SK-N-SH (cell line): ENCODE results near the gene ISG20. TPM values are rescaled to one million over a fixed set of nuclear protein-coding genes. Genes with fewer than 3 reads are reported as not detected.

Source experiments
- CTCF ChIA-PET: fragments of 300-600, 350-600 bp; formaldehyde crosslinking; extraction: SDS; loops from one replicate; lab custom pipeline; 2021; lab: Yijun Ruan, JAX
- POLR2A ChIA-PET: fragments of 350-600 bp; sonication (Branson Sonifier 250); formaldehyde crosslinking; extraction: SDS; loops from one replicate; lab custom pipeline; 2020; ENCODE audit warnings: antibody characterized with exemption, inconsistent platforms; lab: Yijun Ruan, JAX
- DNase-seq: peaks from one replicate; pipeline ENCODE4 v3.0.0; 2012
- H2AFZ ChIP-seq: fragments of 200-600 bp; sonication (generic); 2 replicates; pipeline ENCODE4 v1.8.1; 2016; ENCODE audit warnings: antibody characterized with exemption, mild to moderate bottlenecking, low read depth
- H3F3A ChIP-seq: fragments of 200-600 bp; sonication (generic); replicated peaks from 2 replicates; pipeline ENCODE3; 2016; ENCODE audit warnings: antibody characterized with exemption, mild to moderate bottlenecking; ENCODE audit not compliant: insufficient read depth
- H3K27ac ChIP-seq, 2 experiments: fragments of 200-500 bp in 1 of 2; fragments of 200-600 bp in 1 of 2; sonication (Bioruptor generic) in 1 of 2; sonication (generic), shearing (Covaris generic) in 1 of 2; 2 replicates each; pipeline versions ENCODE4 v1.5.1 to v1.6.1; 2014 to 2016; ENCODE audit warnings: low read depth in 2 of 2, inconsistent platforms in 1 of 2, low read length in 1 of 2, mild to moderate bottlenecking in 1 of 2, mixed read lengths in 1 of 2
- H3K27me3 ChIP-seq: fragments of 200-600 bp; sonication (generic), shearing (Covaris generic); 2 replicates; pipeline ENCODE4 v1.6.1; 2016; ENCODE audit warnings: mixed run types; ENCODE audit not compliant: insufficient read depth
- H3K36me3 ChIP-seq, 2 experiments: fragments of 200-500 bp in 1 of 2; fragments of 200-600 bp in 1 of 2; sonication (Bioruptor generic) in 1 of 2; sonication (generic) in 1 of 2; replicated peaks in 1 of 2; 2 replicates each; pipeline versions ENCODE3 to v1.5.1; 2014 to 2016; ENCODE audit warnings: low read length in 1 of 2, mild to moderate bottlenecking in 1 of 2; ENCODE audit not compliant: insufficient read depth in 2 of 2, control insufficient read depth in 1 of 2
- H3K4me1 ChIP-seq, 2 experiments: fragments of 200-500 bp in 1 of 2; fragments of 200-600 bp in 1 of 2; sonication (Bioruptor generic) in 1 of 2; sonication (generic), shearing (Covaris generic) in 1 of 2; 2 replicates each; pipeline versions ENCODE4 v1.5.1 to v1.6.1; 2014 to 2016; ENCODE audit warnings: low read depth in 1 of 2, low read length in 1 of 2, mixed run types in 1 of 2; ENCODE audit not compliant: insufficient read depth in 2 of 2, control insufficient read depth in 1 of 2
- H3K4me2 ChIP-seq: fragments of 200-600 bp; sonication (generic), shearing (Covaris generic); 2 replicates; pipeline ENCODE4 v1.6.1; 2017; ENCODE audit warnings: mixed run types
- H3K4me3 ChIP-seq, 2 experiments: fragments of 200-500 bp in 1 of 2; fragments of 200-600 bp in 1 of 2; sonication (Bioruptor generic) in 1 of 2; sonication (generic), shearing (Covaris generic) in 1 of 2; 2 replicates each; pipeline versions ENCODE4 v1.5.1 to v1.8.1; 2014 to 2016; ENCODE audit warnings: low read depth in 2 of 2, inconsistent platforms in 1 of 2, low read length in 1 of 2, mild to moderate bottlenecking in 1 of 2, mixed read lengths in 1 of 2, moderate library complexity in 1 of 2
- H3K79me2 ChIP-seq: fragments of 200-600 bp; sonication (generic); 2 replicates; pipeline ENCODE4 v1.8.1; 2017; ENCODE audit warnings: mild to moderate bottlenecking; ENCODE audit not compliant: insufficient read depth
- H3K9ac ChIP-seq: fragments of 200-600 bp; sonication (generic); 2 replicates; pipeline ENCODE4 v1.6.1; 2017; ENCODE audit warnings: mixed run types
- H3K9me2 ChIP-seq: fragments of 200-600 bp; sonication (generic); 2 replicates; pipeline ENCODE4 v1.6.1; 2017; ENCODE audit warnings: mixed run types
- H3K9me3 ChIP-seq: fragments of 200-600 bp; sonication (generic); 2 replicates; pipeline ENCODE4 v1.6.1; 2017; ENCODE audit warnings: mixed run types, mild to moderate bottlenecking, moderate library complexity
- H4K20me1 ChIP-seq: fragments of 200-600 bp; sonication (generic); 2 replicates; pipeline ENCODE4 v1.6.1; 2017; ENCODE audit warnings: mild to moderate bottlenecking, mixed run types; ENCODE audit not compliant: insufficient read depth
- EZH2phosphoT487 ChIP-seq: fragments of 200-600 bp; sonication (generic); IDR thresholded peaks from 2 replicates; pipeline ENCODE4 v1.6.1; 2017; ENCODE audit warnings: low read depth, mixed run types, mild to moderate bottlenecking, antibody characterized with exemption, moderate library complexity, borderline replicate concordance
- FOXJ3 ChIP-seq: sonication (generic); formaldehyde crosslinking; IDR thresholded peaks from 2 replicates; pipeline ENCODE4 v1.5.1; 2020; ENCODE audit warnings: mild to moderate bottlenecking, missing genetic modification reagents
- GABPA ChIP-seq: IDR thresholded peaks from 2 replicates; pipeline ENCODE4 v1.4.0; 2012; ENCODE audit warnings: low read depth, mild to moderate bottlenecking
- GATA2 ChIP-seq: sonication (generic); formaldehyde crosslinking; IDR thresholded peaks from 2 replicates; pipeline ENCODE4 v1.5.0; 2020; ENCODE audit warnings: mild to moderate bottlenecking, missing genetic modification reagents
- JUND ChIP-seq: IDR thresholded peaks from 2 replicates; pipeline ENCODE4 v1.4.0; 2012
- MXI1 ChIP-seq: IDR thresholded peaks from 2 replicates; pipeline ENCODE4 v1.6.1; 2012; ENCODE audit warnings: mild to moderate bottlenecking, low read depth, low read length, improper control_type of control experiment
- POLR2AphosphoS5 ChIP-seq: IDR thresholded peaks from 2 replicates; pipeline ENCODE4 v1.6.1; 2012; ENCODE audit warnings: low read depth, low read length
- SIN3A ChIP-seq: IDR thresholded peaks from 2 replicates; pipeline ENCODE4 v1.6.1; 2012; ENCODE audit warnings: low read depth, mild to moderate bottlenecking, low read length, moderate library complexity, borderline replicate concordance
- SMC3 ChIP-seq: IDR thresholded peaks from 2 replicates; pipeline ENCODE4 v1.6.1; 2012; ENCODE audit warnings: low read depth, low read length, improper control_type of control experiment
- TAF1 ChIP-seq: IDR thresholded peaks from 2 replicates; pipeline ENCODE4 v1.6.1; 2012; ENCODE audit warnings: low read depth, mild to moderate bottlenecking, low read length, moderate library complexity, borderline replicate concordance
- TCF12 ChIP-seq: IDR thresholded peaks from 2 replicates; pipeline ENCODE4 v1.4.0; 2012
- TEAD4 ChIP-seq: IDR thresholded peaks from 2 replicates; pipeline ENCODE4 v1.4.0; 2012; ENCODE audit warnings: mild to moderate bottlenecking, borderline replicate concordance; ENCODE audit not compliant: insufficient read depth
- YY1 ChIP-seq: IDR thresholded peaks from 2 replicates; pipeline ENCODE4 v1.4.0; 2012; ENCODE audit warnings: low read depth, mild to moderate bottlenecking
- WGBS: methylation state at CpG from one replicate; pipeline ENCODE4 v1.1.6; 2017; ENCODE audit warnings: low lambda C conversion rate; 5-methylcytosine and 5-hydroxymethylcytosine counted together
- polyA plus RNA-seq, 3 experiments: library from polyadenylated mRNA; depleted of rRNA; stranded (reverse); fragments of >200 nt; gene quantifications; 2 replicates each; pipeline ENCODE4 v1.2.3, GENCODE V29; 2012
- TF ChIP-seq, protein P1 (sequence below): IDR thresholded peaks from 2 replicates; pipeline ENCODE4 v1.6.1; 2012; ENCODE audit warnings: mild to moderate bottlenecking, low read depth, low read length, moderate library complexity
- TF ChIP-seq, protein P2 (sequence below): fragments of 150-350 bp; IDR thresholded peaks from 2 replicates; pipeline ENCODE4 v1.6.1; 2016; ENCODE audit warnings: mild to moderate bottlenecking, low read depth, low read length
- TF ChIP-seq, protein P3 (sequence below): IDR thresholded peaks from 2 replicates; pipeline ENCODE4 v1.4.0; 2012; ENCODE audit warnings: low read depth, borderline replicate concordance
- TF ChIP-seq, protein P4 (sequence below): fragments of 150-350 bp; IDR thresholded peaks from 2 replicates; pipeline ENCODE4 v1.6.1; 2017; ENCODE audit warnings: antibody characterized with exemption, low read length, low read depth, borderline replicate concordance
- TF ChIP-seq, protein P5 (sequence below): fragments of 200-600 bp; sonication (generic); IDR thresholded peaks from 2 replicates; pipeline ENCODE4 v1.6.1; 2017; ENCODE audit warnings: antibody characterized with exemption, mild to moderate bottlenecking, moderate library complexity
- TF ChIP-seq, protein P6 (sequence below): IDR thresholded peaks from 2 replicates; pipeline ENCODE4 v1.4.0; 2012; ENCODE audit warnings: low read depth
- TF ChIP-seq, protein P7 (sequence below): IDR thresholded peaks from 2 replicates; pipeline ENCODE4 v1.4.0; 2012; ENCODE audit warnings: low read depth, borderline replicate concordance

The ISG20 gene
- polyA plus RNA-seq, 1 of the 3 experiments (the other 2 are of a cell fraction), result 2.0 TPM

DNA sequence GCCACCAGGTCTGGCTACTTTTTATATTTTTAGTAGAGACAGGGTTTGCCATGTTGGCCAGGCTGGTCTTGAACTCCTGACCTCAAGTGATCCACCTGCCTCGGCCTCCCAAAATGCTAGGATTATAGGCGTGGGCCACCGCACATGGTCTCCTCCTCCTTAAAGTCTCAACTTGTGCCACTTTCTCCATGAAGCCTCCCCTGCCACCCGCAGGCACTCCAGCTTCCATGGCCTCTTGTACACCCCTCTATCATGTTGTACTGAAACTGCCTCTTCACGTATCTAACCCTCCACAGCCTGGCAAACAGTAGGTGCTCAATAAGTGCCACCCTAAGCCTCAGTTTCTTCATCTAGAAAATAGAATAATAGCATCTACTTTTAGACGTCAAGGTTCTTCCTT, 39.9 kb downstream of the ISG20 start:
- ChIA-PET POLR2A (no interaction called here), CTCF (no interaction called here)
- Histone ChIP-seq H3K9me2 (no peaks in the 10 kb centered on the region), H2AFZ (no peak overlapping the region), H3F3A (no peaks in the 10 kb centered on the region), H3K4me3 (no peak overlapping the region), H3K27ac (no peak overlapping the region), H3K27me3 (no peaks in the 10 kb centered on the region), H3K36me3 (no peaks in the 10 kb centered on the region), H3K4me2 (no peak overlapping the region), H3K4me1 (peaks cover 0 to 10% of the 10 kb centered on the region in 2 experiments; a peak in 1 of 4 replicates), H3K9ac (no peak overlapping the region), H3K9me3 (no peaks in the 10 kb centered on the region), H3K79me2 (no peaks in the 10 kb centered on the region), H4K20me1 (no peaks in the 10 kb centered on the region)
- TF ChIP-seq SMC3 (no peak), TCF12 (no peak), MXI1 (no peak), TAF1 (no peak), TEAD4 (no peak), YY1 (no peak), JUND (no peak), EZH2phosphoT487 (no peak), GABPA (no peak), SIN3A (no peak), GATA2 (CRISPR knock-in tag) (no peak), POLR2AphosphoS5 (no peak), FOXJ3 (CRISPR knock-in tag) (no peak)
- TF ChIP-seq, protein P1, sequence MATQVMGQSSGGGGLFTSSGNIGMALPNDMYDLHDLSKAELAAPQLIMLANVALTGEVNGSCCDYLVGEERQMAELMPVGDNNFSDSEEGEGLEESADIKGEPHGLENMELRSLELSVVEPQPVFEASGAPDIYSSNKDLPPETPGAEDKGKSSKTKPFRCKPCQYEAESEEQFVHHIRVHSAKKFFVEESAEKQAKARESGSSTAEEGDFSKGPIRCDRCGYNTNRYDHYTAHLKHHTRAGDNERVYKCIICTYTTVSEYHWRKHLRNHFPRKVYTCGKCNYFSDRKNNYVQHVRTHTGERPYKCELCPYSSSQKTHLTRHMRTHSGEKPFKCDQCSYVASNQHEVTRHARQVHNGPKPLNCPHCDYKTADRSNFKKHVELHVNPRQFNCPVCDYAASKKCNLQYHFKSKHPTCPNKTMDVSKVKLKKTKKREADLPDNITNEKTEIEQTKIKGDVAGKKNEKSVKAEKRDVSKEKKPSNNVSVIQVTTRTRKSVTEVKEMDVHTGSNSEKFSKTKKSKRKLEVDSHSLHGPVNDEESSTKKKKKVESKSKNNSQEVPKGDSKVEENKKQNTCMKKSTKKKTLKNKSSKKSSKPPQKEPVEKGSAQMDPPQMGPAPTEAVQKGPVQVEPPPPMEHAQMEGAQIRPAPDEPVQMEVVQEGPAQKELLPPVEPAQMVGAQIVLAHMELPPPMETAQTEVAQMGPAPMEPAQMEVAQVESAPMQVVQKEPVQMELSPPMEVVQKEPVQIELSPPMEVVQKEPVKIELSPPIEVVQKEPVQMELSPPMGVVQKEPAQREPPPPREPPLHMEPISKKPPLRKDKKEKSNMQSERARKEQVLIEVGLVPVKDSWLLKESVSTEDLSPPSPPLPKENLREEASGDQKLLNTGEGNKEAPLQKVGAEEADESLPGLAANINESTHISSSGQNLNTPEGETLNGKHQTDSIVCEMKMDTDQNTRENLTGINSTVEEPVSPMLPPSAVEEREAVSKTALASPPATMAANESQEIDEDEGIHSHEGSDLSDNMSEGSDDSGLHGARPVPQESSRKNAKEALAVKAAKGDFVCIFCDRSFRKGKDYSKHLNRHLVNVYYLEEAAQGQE, result no peak
- TF ChIP-seq, protein P2, sequence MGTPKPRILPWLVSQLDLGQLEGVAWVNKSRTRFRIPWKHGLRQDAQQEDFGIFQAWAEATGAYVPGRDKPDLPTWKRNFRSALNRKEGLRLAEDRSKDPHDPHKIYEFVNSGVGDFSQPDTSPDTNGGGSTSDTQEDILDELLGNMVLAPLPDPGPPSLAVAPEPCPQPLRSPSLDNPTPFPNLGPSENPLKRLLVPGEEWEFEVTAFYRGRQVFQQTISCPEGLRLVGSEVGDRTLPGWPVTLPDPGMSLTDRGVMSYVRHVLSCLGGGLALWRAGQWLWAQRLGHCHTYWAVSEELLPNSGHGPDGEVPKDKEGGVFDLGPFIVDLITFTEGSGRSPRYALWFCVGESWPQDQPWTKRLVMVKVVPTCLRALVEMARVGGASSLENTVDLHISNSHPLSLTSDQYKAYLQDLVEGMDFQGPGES, result no peak
- TF ChIP-seq, protein P3, sequence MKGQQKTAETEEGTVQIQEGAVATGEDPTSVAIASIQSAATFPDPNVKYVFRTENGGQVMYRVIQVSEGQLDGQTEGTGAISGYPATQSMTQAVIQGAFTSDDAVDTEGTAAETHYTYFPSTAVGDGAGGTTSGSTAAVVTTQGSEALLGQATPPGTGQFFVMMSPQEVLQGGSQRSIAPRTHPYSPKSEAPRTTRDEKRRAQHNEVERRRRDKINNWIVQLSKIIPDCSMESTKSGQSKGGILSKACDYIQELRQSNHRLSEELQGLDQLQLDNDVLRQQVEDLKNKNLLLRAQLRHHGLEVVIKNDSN, result no peak
- TF ChIP-seq, protein P4, sequence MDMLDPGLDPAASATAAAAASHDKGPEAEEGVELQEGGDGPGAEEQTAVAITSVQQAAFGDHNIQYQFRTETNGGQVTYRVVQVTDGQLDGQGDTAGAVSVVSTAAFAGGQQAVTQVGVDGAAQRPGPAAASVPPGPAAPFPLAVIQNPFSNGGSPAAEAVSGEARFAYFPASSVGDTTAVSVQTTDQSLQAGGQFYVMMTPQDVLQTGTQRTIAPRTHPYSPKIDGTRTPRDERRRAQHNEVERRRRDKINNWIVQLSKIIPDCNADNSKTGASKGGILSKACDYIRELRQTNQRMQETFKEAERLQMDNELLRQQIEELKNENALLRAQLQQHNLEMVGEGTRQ, result no peak
- TF ChIP-seq, protein P5, sequence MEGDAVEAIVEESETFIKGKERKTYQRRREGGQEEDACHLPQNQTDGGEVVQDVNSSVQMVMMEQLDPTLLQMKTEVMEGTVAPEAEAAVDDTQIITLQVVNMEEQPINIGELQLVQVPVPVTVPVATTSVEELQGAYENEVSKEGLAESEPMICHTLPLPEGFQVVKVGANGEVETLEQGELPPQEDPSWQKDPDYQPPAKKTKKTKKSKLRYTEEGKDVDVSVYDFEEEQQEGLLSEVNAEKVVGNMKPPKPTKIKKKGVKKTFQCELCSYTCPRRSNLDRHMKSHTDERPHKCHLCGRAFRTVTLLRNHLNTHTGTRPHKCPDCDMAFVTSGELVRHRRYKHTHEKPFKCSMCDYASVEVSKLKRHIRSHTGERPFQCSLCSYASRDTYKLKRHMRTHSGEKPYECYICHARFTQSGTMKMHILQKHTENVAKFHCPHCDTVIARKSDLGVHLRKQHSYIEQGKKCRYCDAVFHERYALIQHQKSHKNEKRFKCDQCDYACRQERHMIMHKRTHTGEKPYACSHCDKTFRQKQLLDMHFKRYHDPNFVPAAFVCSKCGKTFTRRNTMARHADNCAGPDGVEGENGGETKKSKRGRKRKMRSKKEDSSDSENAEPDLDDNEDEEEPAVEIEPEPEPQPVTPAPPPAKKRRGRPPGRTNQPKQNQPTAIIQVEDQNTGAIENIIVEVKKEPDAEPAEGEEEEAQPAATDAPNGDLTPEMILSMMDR, result no peak
- TF ChIP-seq, protein P6, sequence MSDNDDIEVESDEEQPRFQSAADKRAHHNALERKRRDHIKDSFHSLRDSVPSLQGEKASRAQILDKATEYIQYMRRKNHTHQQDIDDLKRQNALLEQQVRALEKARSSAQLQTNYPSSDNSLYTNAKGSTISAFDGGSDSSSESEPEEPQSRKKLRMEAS, result no peak
- TF ChIP-seq, protein P7, sequence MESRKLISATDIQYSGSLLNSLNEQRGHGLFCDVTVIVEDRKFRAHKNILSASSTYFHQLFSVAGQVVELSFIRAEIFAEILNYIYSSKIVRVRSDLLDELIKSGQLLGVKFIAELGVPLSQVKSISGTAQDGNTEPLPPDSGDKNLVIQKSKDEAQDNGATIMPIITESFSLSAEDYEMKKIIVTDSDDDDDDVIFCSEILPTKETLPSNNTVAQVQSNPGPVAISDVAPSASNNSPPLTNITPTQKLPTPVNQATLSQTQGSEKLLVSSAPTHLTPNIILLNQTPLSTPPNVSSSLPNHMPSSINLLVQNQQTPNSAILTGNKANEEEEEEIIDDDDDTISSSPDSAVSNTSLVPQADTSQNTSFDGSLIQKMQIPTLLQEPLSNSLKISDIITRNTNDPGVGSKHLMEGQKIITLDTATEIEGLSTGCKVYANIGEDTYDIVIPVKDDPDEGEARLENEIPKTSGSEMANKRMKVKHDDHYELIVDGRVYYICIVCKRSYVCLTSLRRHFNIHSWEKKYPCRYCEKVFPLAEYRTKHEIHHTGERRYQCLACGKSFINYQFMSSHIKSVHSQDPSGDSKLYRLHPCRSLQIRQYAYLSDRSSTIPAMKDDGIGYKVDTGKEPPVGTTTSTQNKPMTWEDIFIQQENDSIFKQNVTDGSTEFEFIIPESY, result no peak
- DNase-seq, result no peak
- WGBS, result 62% methylated on average over 6 of the region's 6 CpGs
